Right kidney (tissue), 1 donor: ENCODE results near the gene NLGN3.
A peak's percentile ranks its signal among the peaks of the same experiment; 100 is the strongest.
"Not testable (repeated sequence)": the region's sequence is repeated elsewhere in the genome, so short reads cannot be mapped to it uniquely, and the experiment has no call there.

ENCODE experiments used
- DNase-seq: peaks from one replicate; pipeline ENCODE4 v3.0.0-alpha.2; 2016

The NLGN3 gene

DNA sequence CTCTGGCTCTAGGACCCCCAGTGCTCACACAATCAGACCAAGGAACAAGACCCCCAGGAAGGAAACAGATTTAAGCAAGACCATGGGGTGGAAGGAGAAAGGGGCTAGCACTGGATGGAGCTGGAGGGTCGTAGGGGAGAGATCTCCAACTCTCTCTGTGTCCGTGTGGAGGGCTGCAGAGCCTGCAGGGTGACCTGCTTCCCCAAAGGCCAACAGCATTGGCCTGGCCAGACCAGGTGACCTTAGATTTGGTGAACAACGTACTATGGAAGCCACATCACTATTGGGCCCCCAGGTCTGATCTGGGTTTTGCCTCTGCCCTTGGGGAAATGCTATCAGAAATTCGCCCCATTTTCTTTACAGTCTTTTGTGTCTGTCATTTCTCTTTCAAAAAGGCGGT lies 26.0 kb downstream of the NLGN3 start:
- no peak for DNase-seq

DNA sequence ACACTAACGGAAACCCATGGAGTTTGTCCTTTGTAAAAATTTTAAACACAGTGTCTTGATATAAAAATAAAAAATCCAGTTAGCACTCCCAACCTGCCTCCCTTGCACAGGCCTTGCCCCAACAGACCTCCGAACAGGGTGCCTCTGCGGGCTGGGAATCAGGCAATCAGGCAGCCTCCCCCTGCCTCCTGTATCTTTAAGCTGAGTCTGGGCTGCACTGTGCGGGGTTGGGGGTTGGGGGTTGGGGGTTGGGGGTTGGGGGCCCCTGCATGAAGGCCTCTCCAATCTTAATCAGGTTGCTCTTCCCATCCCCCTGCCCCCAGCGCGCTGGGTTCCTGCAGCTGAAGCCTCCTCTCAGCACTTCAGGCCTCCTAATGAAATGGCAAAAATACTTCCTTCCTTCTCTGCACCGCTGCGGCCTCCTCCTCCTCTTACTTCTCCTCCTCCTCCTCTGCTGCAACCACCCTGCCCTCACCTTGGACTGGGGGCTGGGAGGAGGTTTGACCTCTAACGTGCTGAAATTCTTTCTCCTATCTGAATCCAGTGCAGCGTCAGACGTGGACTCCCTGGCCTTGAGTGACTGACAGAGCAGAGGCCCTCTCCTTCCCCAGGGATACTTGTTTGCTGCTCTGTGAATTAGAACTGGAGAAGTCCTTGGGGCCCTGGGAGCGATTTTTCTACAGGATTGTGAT lies 26.6 kb downstream of the NLGN3 start:
- no peak for DNase-seq

DNA sequence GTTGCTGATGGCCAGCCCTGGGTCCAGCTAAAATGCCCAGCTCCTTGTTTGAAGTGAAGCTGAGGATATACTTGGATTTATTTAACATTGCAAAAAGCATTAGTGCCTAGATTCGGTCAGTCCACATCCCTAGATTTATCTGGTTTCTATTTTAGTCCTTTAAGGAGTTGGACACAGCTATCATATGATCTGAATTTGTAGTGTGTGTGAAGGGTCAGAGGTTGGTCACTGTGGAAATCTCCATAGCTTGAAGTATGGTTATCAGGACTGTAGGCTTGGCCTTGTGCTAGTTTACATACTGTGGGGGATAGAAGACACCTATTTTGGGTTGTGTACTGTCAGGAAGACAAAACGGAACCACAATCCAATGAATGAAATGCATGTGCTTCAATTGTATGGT lies 28.8 kb downstream of the NLGN3 start:
- no peak for DNase-seq

DNA sequence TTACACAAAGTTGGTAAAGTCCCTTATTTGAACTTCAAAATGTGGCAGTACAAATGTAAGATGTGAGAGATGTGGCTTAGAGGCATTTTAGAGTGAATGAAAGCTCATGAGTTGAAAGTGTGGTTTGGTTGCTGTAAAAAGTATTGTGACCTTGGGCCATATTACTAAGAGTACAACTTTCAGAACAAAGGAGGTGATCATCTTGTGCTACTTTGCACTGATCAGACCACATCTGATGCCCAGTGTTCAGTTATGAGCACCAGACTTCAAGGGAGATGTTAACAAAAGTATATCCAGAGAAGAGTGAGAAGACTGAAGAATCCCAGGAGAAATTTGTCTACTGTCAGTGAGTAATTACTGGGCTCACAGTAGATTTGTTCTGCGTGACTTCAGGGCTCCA lies 30.2 kb downstream of the NLGN3 start:
- no peak for DNase-seq

DNA sequence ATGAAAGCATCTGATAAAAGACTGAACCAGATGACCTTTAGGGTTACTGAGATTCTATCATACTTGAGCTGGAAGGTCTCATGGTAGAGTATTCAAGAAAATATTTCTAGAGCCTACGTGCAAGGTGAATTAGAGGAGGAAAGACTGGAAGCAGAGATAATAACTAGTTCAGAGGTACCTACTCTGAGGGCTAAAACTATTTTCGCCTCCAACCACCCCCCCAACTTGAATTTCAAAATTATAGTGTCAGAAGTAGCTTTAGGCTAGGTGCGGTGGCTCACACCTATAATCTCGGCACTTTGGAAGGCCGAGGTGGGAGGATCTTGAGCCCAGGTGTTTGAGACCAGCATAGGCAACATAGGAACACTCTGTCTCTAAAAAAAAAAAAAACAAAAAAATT lies 30.9 kb downstream of the NLGN3 start:
- DNase-seq, result no peak

DNA sequence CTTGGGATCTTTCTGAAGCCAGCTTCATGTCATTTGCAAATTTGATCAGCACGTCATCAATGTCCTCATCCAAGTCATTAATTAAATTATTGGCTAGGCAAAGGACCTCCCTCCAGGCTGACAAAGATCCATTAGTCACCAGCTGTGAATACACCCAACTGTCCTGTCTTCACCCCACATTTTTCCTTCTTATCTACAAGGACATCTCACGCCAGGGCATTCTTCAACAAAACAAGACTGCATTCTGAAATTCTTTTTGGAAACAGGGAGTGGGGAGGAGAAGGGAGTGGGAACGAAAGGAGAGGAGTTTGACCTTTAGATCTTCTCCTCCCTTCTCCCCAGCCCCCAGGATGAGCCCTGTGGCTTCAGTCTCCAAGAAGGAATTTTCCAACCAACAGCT lies 32.7 kb downstream of the NLGN3 start:
- no peak for DNase-seq

DNA sequence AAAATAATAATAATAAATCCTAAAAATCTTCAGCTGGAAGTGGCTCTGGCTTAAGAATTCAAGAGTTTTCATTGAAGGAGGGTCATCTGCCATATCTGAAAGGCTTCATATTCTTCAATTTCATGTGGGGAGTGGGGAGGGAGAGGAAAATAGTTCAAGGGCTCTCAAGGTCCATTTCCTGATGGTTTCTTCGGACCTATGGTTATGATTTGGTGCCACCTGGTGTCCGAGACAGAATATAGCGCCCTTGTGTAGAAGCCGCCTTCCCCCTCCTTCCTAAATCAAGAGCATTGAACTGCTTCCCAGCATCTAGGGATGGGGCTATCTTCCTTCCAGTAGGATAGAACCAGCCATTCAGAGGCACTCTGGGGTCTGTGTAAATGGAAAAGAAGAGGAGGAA lies 34.3 kb downstream of the NLGN3 start:
- DNase-seq, result peak; percentile 33

DNA sequence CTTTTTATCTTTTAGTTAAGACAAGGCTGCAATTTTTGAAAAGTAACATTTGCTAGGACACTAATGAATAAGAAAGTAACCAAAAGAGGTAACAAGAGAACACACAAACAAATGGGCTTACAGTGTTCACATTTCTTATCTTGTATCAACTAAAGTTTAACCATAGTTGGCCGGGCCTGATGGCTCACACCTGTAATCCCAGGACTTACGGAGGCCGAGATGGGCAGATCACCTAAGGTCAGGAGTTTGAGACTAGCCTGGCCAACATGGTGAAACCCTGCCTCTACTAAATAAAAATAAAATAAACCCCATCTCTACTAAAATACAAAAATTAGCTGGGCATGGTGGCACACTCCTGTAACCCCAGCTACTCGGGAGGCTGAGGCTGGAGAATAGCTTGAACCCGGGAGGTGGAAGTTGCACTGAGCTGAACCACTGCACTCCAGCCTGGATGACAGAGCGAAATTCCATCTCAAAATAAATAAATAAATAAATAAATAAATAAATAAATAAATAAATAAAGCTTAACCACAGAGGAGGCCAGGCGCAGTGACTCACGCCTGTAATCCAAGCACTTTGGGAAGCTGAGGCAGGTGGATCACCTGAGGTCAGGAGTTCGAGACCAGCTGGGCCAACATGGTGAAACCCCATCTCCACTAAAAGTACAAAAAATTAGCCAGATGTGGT lies 36.1 kb downstream of the NLGN3 start:
- not testable (repeated sequence) for DNase-seq

DNA sequence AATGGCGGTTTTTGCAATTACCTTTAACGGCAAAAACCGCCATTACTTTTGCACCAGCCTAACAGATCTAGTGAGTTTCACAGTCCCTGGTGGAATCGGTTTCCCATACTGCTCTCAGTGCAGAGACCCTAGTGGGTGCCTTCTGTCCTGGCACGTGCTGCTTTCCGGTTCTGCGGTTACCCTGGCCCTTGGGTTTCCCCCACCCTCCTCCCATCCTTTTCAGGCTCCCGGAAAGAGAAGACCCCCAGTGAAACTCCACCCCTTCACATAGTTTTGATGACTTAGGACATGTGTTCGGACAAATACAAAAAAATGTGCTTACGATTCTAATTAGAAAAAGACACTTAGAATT lies 36.9 kb downstream of the NLGN3 start:
- DNase-seq, result peak; percentile 60

DNA sequence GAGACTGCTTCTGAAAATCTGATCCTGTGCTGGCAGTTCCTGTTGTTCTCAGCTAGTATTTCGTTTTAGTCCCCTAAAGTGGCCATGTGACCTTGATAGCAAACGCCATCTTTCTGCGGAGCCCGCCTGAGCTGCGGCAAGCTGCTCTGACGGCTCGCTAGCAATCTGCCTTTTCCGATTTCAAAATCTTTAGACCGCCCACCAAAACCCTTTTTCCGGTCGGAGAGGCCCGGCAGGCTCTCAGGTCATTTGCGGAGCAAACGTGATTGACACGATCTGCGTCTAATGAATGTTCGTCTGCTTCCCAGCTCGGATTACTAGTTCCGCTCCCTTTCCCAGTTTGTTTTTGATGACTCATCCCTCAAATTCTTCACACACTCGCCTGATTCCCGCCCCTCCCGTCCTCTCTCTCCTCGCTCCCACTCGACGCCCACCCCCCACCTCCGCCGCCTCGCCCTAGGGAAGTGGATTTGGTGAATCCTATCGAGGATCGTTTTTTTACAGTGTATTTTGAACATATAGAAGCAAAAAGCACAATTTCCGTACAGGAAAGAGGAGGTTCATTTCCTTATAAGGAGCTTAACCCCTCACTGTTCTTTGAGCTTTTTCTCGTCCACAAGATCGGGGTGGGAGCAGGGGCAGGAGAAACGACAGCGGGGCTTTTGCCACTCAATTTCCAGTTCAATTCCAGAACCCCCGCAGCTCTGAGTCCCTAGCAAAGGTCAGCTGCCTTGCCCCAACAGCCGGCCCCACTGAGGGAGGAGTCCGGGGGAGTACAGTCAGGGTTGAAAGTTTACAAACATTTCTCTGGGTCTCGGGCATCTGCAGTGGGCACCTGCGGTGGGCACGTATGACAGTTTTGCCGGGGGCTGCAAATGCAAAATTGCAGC lies 37.5 kb downstream of the NLGN3 start:
- DNase-seq, result peak; percentile 64

DNA sequence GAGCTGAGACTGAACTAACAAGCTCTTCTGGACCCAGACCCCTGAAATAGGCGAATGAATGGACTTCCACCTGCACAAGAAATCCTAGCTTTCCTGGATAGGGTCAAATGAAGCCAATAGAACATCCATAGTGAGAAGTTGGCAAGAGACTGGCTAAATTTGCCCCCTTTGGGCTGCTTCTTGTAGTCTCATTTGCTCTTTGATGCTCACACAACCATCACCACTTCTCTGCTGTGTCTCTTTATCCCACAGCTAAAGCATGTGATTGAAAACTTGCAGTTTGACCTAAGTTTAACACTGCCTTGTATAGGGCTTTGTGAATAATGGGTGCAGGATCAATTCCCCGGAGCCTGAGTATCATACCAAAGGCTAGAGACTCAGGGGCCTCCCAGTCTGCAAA lies 38.2 kb downstream of the NLGN3 start:
- no peak for DNase-seq

DNA sequence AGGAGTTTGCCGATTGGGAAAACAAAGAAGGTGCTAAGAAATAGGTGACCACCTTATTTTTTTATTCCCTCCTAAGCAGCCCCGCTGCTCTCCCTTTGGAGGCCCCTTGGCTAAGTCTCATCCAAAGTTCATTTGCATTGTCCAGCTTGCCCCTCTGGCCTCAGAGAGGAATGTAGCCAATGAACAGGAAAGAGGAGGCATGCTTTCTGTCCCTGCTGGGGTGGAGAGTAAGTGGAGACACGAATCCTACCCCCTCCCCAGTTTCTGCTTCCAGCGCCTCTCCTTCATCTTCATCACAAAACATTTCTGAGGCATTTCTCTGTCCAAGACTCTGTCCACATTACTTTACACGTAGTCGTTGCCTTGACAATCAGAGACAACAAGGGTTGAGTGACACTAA lies 38.7 kb downstream of the NLGN3 start:
- peak; percentile 44 for DNase-seq

DNA sequence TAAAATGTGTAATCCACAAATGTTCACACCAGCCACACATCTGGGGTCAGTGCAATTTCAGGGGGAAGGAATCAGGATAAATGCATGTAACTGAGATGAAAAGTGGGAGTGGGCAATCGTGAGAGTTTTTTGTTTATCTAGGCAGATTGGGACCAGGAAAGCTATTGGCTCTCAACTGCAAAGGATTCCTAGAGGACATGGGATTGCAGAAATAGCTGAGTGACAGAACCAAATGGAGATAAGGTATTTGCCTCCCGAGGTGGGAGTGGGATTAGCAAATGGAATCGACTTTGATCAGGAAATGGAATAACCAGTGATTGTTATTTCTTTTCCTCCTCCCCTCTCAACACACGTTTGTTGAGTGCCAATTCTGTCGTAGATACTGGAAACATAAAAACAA lies 39.5 kb downstream of the NLGN3 start:
- DNase-seq, result no peak

DNA sequence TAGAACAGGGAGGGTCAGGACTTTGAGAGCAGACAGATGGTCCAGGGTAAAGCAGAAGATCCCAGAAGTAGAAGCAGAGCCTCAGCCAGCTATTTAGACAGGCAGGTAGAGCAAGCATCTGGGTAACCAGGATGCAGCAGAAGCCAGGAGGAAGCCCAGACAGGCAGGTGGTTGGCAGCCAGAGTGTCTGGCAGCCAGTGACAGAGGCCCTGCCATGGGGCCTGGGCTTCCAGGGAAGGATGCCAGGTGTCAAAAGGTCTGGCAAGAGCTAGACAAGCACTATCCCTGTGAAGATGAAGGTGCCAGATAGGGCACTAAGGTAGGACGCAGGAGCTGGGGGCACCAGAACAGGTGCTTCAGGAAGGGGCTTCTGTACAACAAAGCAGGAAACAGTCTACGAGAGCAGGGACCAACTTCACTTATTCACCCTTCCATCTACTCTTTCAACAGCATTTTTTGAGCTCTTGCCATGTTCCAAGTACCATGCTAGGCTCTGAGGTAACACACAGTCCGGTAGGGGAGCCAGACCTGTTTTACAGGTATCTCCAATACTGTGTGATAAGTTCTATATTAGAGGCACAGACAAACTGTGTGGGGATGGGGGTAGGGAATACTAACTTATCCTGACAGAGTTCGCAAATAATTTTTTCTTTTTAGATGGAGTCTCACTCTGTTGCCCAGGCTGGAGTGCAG lies 40.3 kb downstream of the NLGN3 start:
- DNase-seq, result no peak

DNA sequence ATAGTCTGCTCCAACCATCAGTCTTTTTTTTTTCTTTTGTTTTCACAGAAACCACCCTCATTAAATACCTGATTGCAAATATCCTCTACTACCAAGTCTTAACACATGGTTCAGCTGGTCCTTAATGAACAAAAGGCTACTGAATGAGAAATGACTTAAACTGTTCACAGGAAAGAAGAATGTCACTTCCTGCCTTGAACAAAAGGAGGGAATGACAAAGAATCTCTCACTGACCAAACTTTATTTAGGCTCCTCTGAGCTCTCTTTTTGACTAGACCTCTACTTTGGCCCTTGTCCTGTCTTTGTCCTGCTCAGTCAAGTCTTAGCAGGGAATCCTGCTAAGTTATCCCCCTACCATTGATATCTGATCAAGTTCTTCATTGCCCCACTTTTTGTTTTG lies 46.6 kb downstream of the NLGN3 start:
- DNase-seq, result no peak

DNA sequence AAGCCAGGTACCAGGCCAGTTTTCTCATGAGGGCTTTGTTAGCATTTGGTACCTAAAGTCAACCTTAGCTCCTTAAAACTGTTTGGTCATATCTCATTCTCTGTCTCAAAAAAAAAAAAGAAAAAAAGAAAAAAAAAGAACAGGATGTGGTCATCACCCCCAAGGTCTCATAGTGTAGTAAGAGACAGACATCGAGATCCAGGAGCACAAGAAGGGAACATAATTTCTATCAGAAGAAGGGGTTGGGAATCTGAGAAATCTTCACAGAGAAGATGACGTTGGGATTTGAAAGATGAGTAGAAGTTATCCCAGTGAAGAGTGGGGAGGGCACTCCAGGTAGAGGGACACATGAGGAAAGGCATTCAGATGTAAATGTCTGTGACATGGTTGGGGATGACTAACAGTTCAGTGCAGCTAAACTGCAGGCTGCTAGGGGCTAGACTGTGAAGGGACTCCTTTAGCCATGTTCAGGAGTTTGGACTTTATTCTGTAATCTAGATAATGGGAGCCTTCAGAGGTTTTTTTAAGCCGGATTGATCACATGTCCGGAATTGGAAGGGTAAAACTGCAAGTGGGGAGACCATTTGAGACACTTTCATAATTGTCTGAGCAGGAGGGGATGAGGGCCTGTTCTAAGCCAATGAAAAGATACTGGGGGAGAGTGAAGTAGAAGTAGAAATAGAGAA lies 51.5 kb downstream of the NLGN3 start:
- DNase-seq, result no peak

DNA sequence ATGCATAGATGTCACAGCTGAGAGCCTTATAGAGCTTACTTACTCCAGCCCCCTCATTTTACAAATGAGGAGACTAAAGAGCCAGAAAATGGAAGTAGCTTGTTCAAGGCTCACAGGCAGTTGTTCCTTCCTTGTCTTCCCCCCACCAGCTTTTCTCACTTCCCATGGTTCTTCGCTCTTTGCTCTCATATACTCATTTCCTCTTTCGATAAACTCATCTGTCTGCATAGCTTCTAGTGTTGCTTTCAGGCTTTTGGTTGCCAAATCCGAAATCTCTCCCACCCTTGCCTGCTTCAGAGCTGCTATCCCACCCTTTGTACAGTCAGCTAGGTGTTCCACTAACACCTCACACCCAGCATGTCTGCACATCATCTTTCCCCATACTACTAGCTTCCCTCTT lies 53.4 kb downstream of the NLGN3 start:
- no peak for DNase-seq

DNA sequence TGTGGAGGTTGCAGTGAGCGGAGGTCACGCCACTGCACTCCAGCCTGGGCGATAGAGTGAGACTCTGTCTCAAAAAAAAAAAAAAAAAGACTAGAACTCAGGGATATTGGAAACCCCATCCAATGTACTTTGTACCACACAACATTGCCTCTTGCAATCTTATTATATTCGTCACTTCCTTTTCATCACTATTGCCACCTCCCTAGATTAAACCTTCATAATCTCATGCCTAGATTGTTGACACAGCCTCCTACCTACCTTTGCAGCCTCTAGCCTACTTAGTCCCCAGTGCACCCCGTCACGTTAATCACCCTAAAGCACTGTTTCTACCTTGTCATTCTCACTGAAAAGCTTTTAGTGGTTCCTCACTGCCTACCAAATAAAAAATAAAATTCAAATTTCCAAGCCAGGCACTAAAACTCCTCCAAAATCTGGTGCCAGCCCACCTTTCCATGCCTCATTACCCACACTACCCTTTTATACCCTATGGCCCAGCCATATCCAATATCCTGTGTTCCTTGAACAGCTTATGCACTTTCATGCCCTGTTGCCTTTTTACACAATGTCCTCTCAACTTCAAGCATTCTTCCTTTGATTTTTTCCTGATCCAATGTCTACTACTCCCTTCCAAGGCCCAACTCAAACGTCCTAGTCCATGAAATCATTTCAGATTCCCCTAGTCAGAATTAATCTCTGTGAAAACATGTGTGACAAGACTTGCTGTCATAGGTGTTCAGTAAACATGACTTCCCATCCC lies 54.8 kb downstream of the NLGN3 start:
- DNase-seq, result no peak

DNA sequence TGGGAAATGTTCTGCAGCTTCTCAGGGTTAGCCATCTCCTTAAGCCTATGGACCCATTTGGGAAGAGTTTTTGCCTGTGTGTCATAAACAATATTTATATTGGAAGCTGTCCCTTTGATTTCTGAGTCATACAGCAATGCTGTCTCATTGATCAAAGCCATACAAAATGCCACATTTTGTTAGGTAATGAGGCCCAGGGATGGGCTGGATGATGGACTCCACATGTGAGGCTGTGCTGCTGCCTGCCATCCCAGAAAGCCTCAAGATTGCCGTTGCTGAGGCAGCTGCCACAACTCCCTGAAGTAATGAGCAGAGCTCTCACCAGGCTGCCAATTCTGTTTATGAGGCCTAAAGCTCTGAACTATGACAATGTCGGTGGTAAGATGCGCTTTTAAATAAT lies 66.2 kb downstream of the NLGN3 start:
- no peak for DNase-seq

DNA sequence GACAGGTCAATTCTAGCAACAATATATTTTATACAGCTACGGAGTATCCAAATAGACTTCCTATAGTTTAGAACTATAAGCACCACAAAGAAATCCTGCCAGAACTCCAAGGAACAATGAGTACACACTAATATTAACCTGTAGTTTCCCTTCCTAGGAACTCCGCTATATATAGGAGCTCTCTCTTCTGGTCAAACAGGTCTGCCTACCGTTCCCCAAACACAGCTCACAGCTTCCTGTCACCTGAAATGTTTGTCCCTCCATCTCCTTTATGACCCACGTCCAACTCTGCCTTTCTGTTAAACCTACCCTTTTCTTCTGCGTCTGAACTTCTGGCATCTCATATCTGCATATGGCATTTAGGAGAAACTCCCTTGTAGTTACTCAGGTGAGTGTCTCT lies 67.9 kb downstream of the NLGN3 start:
- no peak for DNase-seq

DNA sequence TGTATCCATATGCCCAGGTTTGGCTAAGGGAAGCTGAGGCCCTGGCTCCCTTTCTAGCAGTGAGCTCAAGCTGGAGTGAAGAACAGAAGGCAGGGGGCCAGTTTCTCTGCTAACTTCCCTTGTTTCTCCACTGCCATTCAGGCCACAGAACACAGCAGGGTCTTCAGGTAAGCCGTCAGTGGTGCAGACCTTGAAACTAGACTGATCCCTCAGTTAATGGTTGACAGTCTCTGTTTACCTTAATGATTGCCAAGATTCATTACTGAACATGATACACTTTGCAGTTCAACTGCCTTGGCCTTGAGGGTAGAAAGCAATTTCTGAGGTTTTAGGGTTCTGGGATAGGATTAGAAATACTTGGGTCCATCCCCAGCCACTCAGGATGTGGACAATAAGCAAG lies 69.5 kb downstream of the NLGN3 start:
- DNase-seq, result no peak
